GM12878 (cell line): Measurements from ENCODE around the gene CD99. TPM values are rescaled to one million over a fixed set of nuclear protein-coding genes. Genes with fewer than 3 reads are reported as not detected.
"Not testable (repeated sequence)": the region's sequence is repeated elsewhere in the genome, so short reads cannot be mapped to it uniquely, and the experiment has no call there.

Experiments
- ATAC-seq: fragments of 200-7000 bp; cut with Tn5 transposase; 3 replicates; pipeline ENCODE4 v1.9.1; 2020; ENCODE audit warnings: mild to moderate bottlenecking, moderate library complexity
- BruUV-seq: library from RNA; stranded (reverse); fragments of 400-500 nt; replicated peaks from 2 replicates; lab custom pipeline; 2021; lab: Mats Ljungman, UMichigan
- CTCF ChIA-PET: fragments of 300-600 bp; sonication (Branson Sonifier 250); formaldehyde crosslinking; extraction: SDS; loops from one replicate; lab custom pipeline; 2021; ENCODE audit warnings: inconsistent platforms; lab: Yijun Ruan, JAX
- POLR2A ChIA-PET: fragments of 350-600 bp; formaldehyde crosslinking; extraction: SDS; loops from one replicate; lab custom pipeline; 2021; ENCODE audit warnings: inconsistent platforms; lab: Charles Lee
- RAD21 ChIA-PET: fragments of 300-600 bp; sonication (Branson Sonifier 250); formaldehyde crosslinking; loops from one replicate; lab custom pipeline; 2023; ENCODE audit warnings: antibody characterized with exemption; ENCODE audit not compliant: unreplicated experiment; lab: Charles Lee
- SMC1A ChIA-PET: fragments of 300-600 bp; sonication (Branson Sonifier 250); formaldehyde crosslinking; loops from one replicate; lab custom pipeline; 2023; ENCODE audit not compliant: unreplicated experiment, uncharacterized antibody; lab: Charles Lee
- DNase-seq: peaks from one replicate; pipeline ENCODE4 v3.0.0-alpha.2; 2011; ENCODE audit warnings: low read depth, low spot score
- FAIRE-seq: peaks from 3 replicates; lab custom pipeline; 2011; peaks lifted over from hg19 to GRCh38; lab: Jason Lieb, UNC
- H2AFZ ChIP-seq: 2 replicates; pipeline ENCODE4 v1.6.0; 2011; ENCODE audit warnings: low read depth, low read length, control low read depth; ENCODE audit not compliant: control insufficient read depth
- H3K27ac ChIP-seq: 2 replicates; pipeline ENCODE4 v1.5.1; 2011; ENCODE audit warnings: control low read depth; ENCODE audit not compliant: control insufficient read depth, insufficient read depth
- H3K27me3 ChIP-seq, 2 experiments: replicated peaks in 1 of 2; 2 replicates each; pipeline versions ENCODE4 v1.6.0 to v1.6.1; 2011; ENCODE audit warnings: low read length in 1 of 2; ENCODE audit not compliant: control insufficient read depth in 2 of 2, insufficient read depth in 2 of 2
- H3K36me3 ChIP-seq, 2 experiments: 2 replicates each; pipeline ENCODE4 v1.5.1; 2011; ENCODE audit warnings: low read length in 1 of 2; ENCODE audit not compliant: control insufficient read depth in 2 of 2, insufficient read depth in 2 of 2
- H3K4me1 ChIP-seq: 2 replicates; pipeline ENCODE4 v1.6.1; 2011; ENCODE audit warnings: mild to moderate bottlenecking, low read length, moderate library complexity, mixed read lengths; ENCODE audit not compliant: control insufficient read depth, insufficient read depth
- H3K4me2 ChIP-seq: 2 replicates; pipeline ENCODE4 v1.6.0; 2011; ENCODE audit warnings: control low read depth; ENCODE audit not compliant: control insufficient read depth, insufficient read depth
- H3K4me3 ChIP-seq: fragments of 200-600 bp; sonication (generic); 2 replicates; pipeline ENCODE4 v1.5.1; 2016
- H3K79me2 ChIP-seq: 2 replicates; pipeline ENCODE4 v1.6.0; 2011; ENCODE audit warnings: low read length; ENCODE audit not compliant: control insufficient read depth, insufficient read depth
- H3K9ac ChIP-seq: 2 replicates; pipeline ENCODE4 v1.8.0; 2011; ENCODE audit warnings: low read length, control low read depth, mixed read lengths; ENCODE audit not compliant: control insufficient read depth, insufficient read depth
- H3K9me3 ChIP-seq: replicated peaks from 3 replicates; pipeline ENCODE4 v1.5.1; 2011; ENCODE audit warnings: mild to moderate bottlenecking, low read length; ENCODE audit not compliant: control insufficient read depth, insufficient read depth
- H4K20me1 ChIP-seq: 2 replicates; pipeline ENCODE4 v1.6.0; 2011; ENCODE audit not compliant: control insufficient read depth, insufficient read depth
- MLLT1 ChIP-seq: fragments of 450-650 bp; IDR thresholded peaks from 2 replicates; pipeline ENCODE4 v1.6.1; 2016; ENCODE audit warnings: mild to moderate bottlenecking
- whole genome bisulfite sequencing: methylation state at CpG from one replicate; pipeline ENCODE4 v1.1.6; 2016; ENCODE audit warnings: low lambda C conversion rate; ENCODE audit not compliant: insufficient replicate concordance, insufficient coverage; ENCODE audit errors: missing lambda C conversion rate; 5-methylcytosine and 5-hydroxymethylcytosine counted together
- in situ Hi-C: fragments of 300-500 bp; cut with MboI; formaldehyde crosslinking; loops from 9 replicates; pipeline ENCODE4 v1.14.3; 2018; ENCODE audit warnings: mixed read lengths
- intact Hi-C: fragments of 100-400 bp; cut with micrococcal nuclease; formaldehyde crosslinking; loops from one replicate; pipeline ENCODE4 v1.14.2; 2022; ENCODE audit not compliant: unreplicated experiment
- polyA plus RNA-seq, 11 experiments: library from polyadenylated mRNA; depleted of rRNA in 4 of 11; unstranded in 6 of 11; stranded (reverse) in 5 of 11; fragments of >200 nt; fragmentation: Nextera tagmentation in 4 of 11; fragmentation: Illumina TruSeq in 1 of 11; extraction: Ambion mirVana in 4 of 11; extraction: Trizol in 1 of 11; gene quantifications; 1 replicate in 1 of 11; 2 replicates in 10 of 11; pipeline versions ENCODE4 v1.2.1 to v1.2.3, GENCODE V29; 2011 to 2016; ENCODE audit warnings: inconsistent platforms in 2 of 11, missing spikeins in 2 of 11, low read depth in 1 of 11
- total RNA-seq, 4 experiments: library from RNA; depleted of rRNA in 3 of 4; stranded (reverse); fragments of >200 nt in 3 of 4; fragmentation: Illumina TruSeq in 1 of 4; extraction: Trizol in 1 of 4; gene quantifications; 2 replicates each; pipeline versions ENCODE4 v1.2.1 to v1.2.3, GENCODE V29; 2013 to 2021

The CD99 gene
- total and polyA plus RNA-seq, 10 of the 15 experiments (the other 5 are each of a cell fraction or from before 2014, with no cell fraction given) = 24.8 to 242 (median 158) TPM

- FAIRE-seq = no peak
- ATAC-seq = no peak
Observed at GRCh38 chrX:2723286-2723879, 32.3 kb downstream of the CD99 start.

GRCh38 chrX:2727264-2727663 lies 36.2 kb downstream of the CD99 start:
- H3K79me2 ChIP-seq, ATAC-seq, SMC1A ChIA-PET, BruUV-seq, H3K4me3 ChIP-seq, H2AFZ ChIP-seq, intact Hi-C loops, H3K27ac ChIP-seq, H3K4me1 ChIP-seq, H3K9ac ChIP-seq, RAD21 ChIA-PET, DNase-seq, H3K27me3 ChIP-seq, H3K36me3 ChIP-seq, POLR2A ChIA-PET, H3K4me2 ChIP-seq, in situ Hi-C loops, H3K9me3 ChIP-seq, H4K20me1 ChIP-seq, FAIRE-seq, CTCF ChIA-PET: not testable (repeated sequence)
- 90% methylated on average over 11 of the region's 11 CpGs for WGBS

More at GRCh38 chrX:2723286-2723879, 32.3 kb downstream of the CD99 start:
- TF ChIP-seq MLLT1 = no peak
- Histone ChIP-seq H2AFZ (no peak overlapping the region), H3K9ac (no peak overlapping the region), H3K27ac (no peak overlapping the region), H3K9me3 (no peaks in the 10 kb centered on the region; the same call in 2 of the 3 replicates), H3K4me1 (no peaks in the 10 kb centered on the region), H4K20me1 (no peaks in the 10 kb centered on the region), H3K36me3 (peaks cover 10 to 12% of the 10 kb centered on the region in 2 experiments; a peak in 3 of 4 replicates), H3K4me2 (no peak overlapping the region), H3K79me2 (no peaks in the 10 kb centered on the region), H3K27me3 (no peaks in the 10 kb centered on the region), H3K4me3 (no peak overlapping the region)
- ChIA-PET POLR2A (no interaction called here), SMC1A (no interaction called here), CTCF (no interaction called here), RAD21 (no interaction called here)
- DNase-seq = no peak
- intact Hi-C loops (no loop called here), in situ Hi-C loops (no loop called here)
- WGBS = 91% methylated on average over 20 of the region's 20 CpGs
- BruUV-seq = no TSS peak
